H1 (cell line): Measurements from ENCODE around the gene FRMPD1. TPM values are rescaled to one million over a fixed set of nuclear protein-coding genes. Genes with fewer than 3 reads are reported as not detected.

Experiments used
- CTCF ChIA-PET: fragments of 300-600 bp; sonication (Branson Sonifier 250); formaldehyde crosslinking; loops from one replicate; lab custom pipeline; 2021; ENCODE audit not compliant: partially characterized antibody; lab: Charles Lee
- POLR2A ChIA-PET: fragments of 300-600 bp; sonication (Branson Sonifier 250); formaldehyde crosslinking; loops from one replicate; lab custom pipeline; 2021; ENCODE audit warnings: inconsistent platforms; ENCODE audit not compliant: partially characterized antibody; lab: Charles Lee
- DNase-seq, 2 experiments: peaks; one replicate each; pipeline versions ENCODE4 v3.0.0 to v3.0.0-alpha.2; 2010 to 2022; ENCODE audit warnings: low spot score in 2 of 2, low read depth in 1 of 2, mixed read lengths in 1 of 2
- FAIRE-seq: peaks from 2 replicates; lab custom pipeline; 2011; peaks lifted over from hg19 to GRCh38; lab: Jason Lieb, UNC
- H2AFZ ChIP-seq: 2 replicates; pipeline ENCODE4 v1.8.1; 2012; ENCODE audit warnings: low read length, inconsistent platforms
- H2AK5ac ChIP-seq: 2 replicates; pipeline ENCODE4 v1.6.1; 2013; ENCODE audit warnings: low read depth, low read length
- H2BK120ac ChIP-seq: replicated peaks from 2 replicates; pipeline ENCODE3; 2013; ENCODE audit warnings: low read depth, low read length, inconsistent platforms
- H2BK12ac ChIP-seq: 2 replicates; pipeline ENCODE4 v1.6.1; 2013; ENCODE audit warnings: low read depth, low read length
- H2BK15ac ChIP-seq: 2 replicates; pipeline ENCODE4 v1.6.1; 2013; ENCODE audit warnings: low read length
- H2BK20ac ChIP-seq: 2 replicates; pipeline ENCODE4 v1.6.1; 2013; ENCODE audit warnings: low read length
- H2BK5ac ChIP-seq: 2 replicates; pipeline ENCODE4 v1.6.1; 2013; ENCODE audit warnings: low read depth, low read length
- H3K14ac ChIP-seq: 2 replicates; pipeline ENCODE4 v1.6.1; 2013; ENCODE audit warnings: inconsistent platforms; ENCODE audit not compliant: insufficient read length
- H3K18ac ChIP-seq: 2 replicates; pipeline ENCODE4 v1.6.1; 2013; ENCODE audit warnings: low read length; ENCODE audit errors: extremely low read depth
- H3K23ac ChIP-seq: 2 replicates; pipeline ENCODE4 v1.6.1; 2013; ENCODE audit warnings: inconsistent platforms; ENCODE audit not compliant: insufficient read length
- H3K23me2 ChIP-seq: 2 replicates; pipeline ENCODE4 v1.6.1; 2013; ENCODE audit warnings: low read depth, low read length
- H3K27ac ChIP-seq: 2 replicates; pipeline ENCODE4 v1.6.1; 2011; ENCODE audit warnings: low read depth, low read length, inconsistent platforms
- H3K27me3 ChIP-seq, 4 experiments: replicated peaks in 1 of 4; 1 replicate in 1 of 4; 2 replicates in 3 of 4; pipeline versions ENCODE4 v1.6.1 to v1.8.1; 2011 to 2013; ENCODE audit warnings: low read length in 3 of 4, mild to moderate bottlenecking in 3 of 4, inconsistent platforms in 2 of 4, mixed read lengths in 2 of 4, moderate library complexity in 1 of 4; ENCODE audit not compliant: control insufficient read depth in 3 of 4, insufficient read depth in 3 of 4; ENCODE audit errors: extremely low read depth in 1 of 4
- H3K36me3 ChIP-seq, 4 experiments: 2 replicates each; pipeline versions ENCODE4 v1.6.1 to v1.8.1; 2011 to 2013; ENCODE audit warnings: mild to moderate bottlenecking in 4 of 4, low read length in 3 of 4, moderate library complexity in 2 of 4, control low read depth in 1 of 4, inconsistent platforms in 1 of 4; ENCODE audit not compliant: insufficient read depth in 4 of 4, control insufficient read depth in 2 of 4
- H3K4ac ChIP-seq: replicated peaks from 2 replicates; pipeline ENCODE3; 2013; ENCODE audit warnings: low read length, low read depth, mixed read lengths, inconsistent platforms; ENCODE audit not compliant: insufficient read length
- H3K4me1 ChIP-seq, 4 experiments: replicated peaks in 1 of 4; 1 replicate in 1 of 4; 2 replicates in 3 of 4; pipeline versions ENCODE4 v1.6.1 to v1.8.1; 2011 to 2013; ENCODE audit warnings: low read length in 3 of 4, inconsistent platforms in 2 of 4, mixed read lengths in 1 of 4; ENCODE audit not compliant: insufficient read depth in 4 of 4, control insufficient read depth in 3 of 4
- H3K4me2 ChIP-seq, 2 experiments: 2 replicates each; pipeline versions ENCODE4 v1.6.1 to v1.8.1; 2011 to 2013; ENCODE audit warnings: low read depth in 2 of 2, low read length in 2 of 2, control low read depth in 1 of 2, inconsistent platforms in 1 of 2, mild to moderate bottlenecking in 1 of 2; ENCODE audit not compliant: insufficient read depth in 1 of 2
- H3K4me3 ChIP-seq, 4 experiments: fragments of 200-600, 300-600 bp in 1 of 4; sonication (generic), shearing (Covaris generic), sonication (Bioruptor Twin) in 1 of 4; 2 replicates each; pipeline versions ENCODE4 v1.5.1 to v1.8.1; 2011 to 2016; ENCODE audit warnings: low read length in 4 of 4, low read depth in 3 of 4, control low read depth in 2 of 4, inconsistent platforms in 2 of 4, mild to moderate bottlenecking in 2 of 4, mixed read lengths in 1 of 4, moderate library complexity in 1 of 4; ENCODE audit not compliant: insufficient read depth in 2 of 4; ENCODE audit errors: extremely low read depth in 1 of 4
- H3K56ac ChIP-seq: replicated peaks from 2 replicates; pipeline ENCODE3; 2013; ENCODE audit warnings: low read depth, mild to moderate bottlenecking, mixed read lengths, low read length, inconsistent platforms; ENCODE audit not compliant: insufficient read length
- H3K79me1 ChIP-seq: 2 replicates; pipeline ENCODE4 v1.6.1; 2013; ENCODE audit warnings: low read depth, low read length, control low read depth
- H3K79me2 ChIP-seq, 2 experiments: 2 replicates each; pipeline versions ENCODE4 v1.6.1 to v1.8.1; 2012 to 2013; ENCODE audit warnings: low read length in 2 of 2, mild to moderate bottlenecking in 2 of 2, inconsistent platforms in 1 of 2; ENCODE audit not compliant: insufficient read depth in 2 of 2, control insufficient read depth in 1 of 2
- H3K9ac ChIP-seq, 4 experiments: replicated peaks in 1 of 4; 1 replicate in 1 of 4; 2 replicates in 3 of 4; pipeline versions ENCODE4 v1.6.1 to v1.8.1; 2011 to 2013; ENCODE audit warnings: low read depth in 3 of 4, low read length in 3 of 4, control low read depth in 2 of 4, mild to moderate bottlenecking in 2 of 4, moderate library complexity in 2 of 4, inconsistent platforms in 1 of 4; ENCODE audit errors: extremely low read depth in 1 of 4
- H3K9me3 ChIP-seq, 2 experiments: 2 replicates each; pipeline versions ENCODE4 v1.6.1 to v1.8.1; 2012 to 2013; ENCODE audit warnings: mild to moderate bottlenecking in 2 of 2, moderate library complexity in 2 of 2, control low read depth in 1 of 2, inconsistent platforms in 1 of 2, low read depth in 1 of 2, low read length in 1 of 2, mixed read lengths in 1 of 2; ENCODE audit not compliant: insufficient read depth in 2 of 2
- H4K20me1 ChIP-seq, 2 experiments: replicated peaks in 1 of 2; 2 replicates each; pipeline versions ENCODE3 to v1.8.1; 2011 to 2013; ENCODE audit warnings: inconsistent platforms in 2 of 2, low read length in 2 of 2, mild to moderate bottlenecking in 1 of 2; ENCODE audit not compliant: insufficient read depth in 2 of 2, control insufficient read depth in 1 of 2
- H4K5ac ChIP-seq: 2 replicates; pipeline ENCODE4 v1.6.1; 2013; ENCODE audit warnings: low read length, low read depth, mixed read lengths, inconsistent platforms; ENCODE audit not compliant: insufficient read length
- H4K8ac ChIP-seq: 2 replicates; pipeline ENCODE4 v1.8.0; 2013; ENCODE audit warnings: mild to moderate bottlenecking, moderate library complexity, low read length, inconsistent platforms; ENCODE audit not compliant: insufficient read depth; ENCODE audit errors: extremely low read depth
- H4K91ac ChIP-seq: replicated peaks from 2 replicates; pipeline ENCODE3; 2013; ENCODE audit warnings: low read length, mixed read lengths, inconsistent platforms; ENCODE audit not compliant: insufficient read length
- CEBPB ChIP-seq: IDR thresholded peaks from 2 replicates; pipeline ENCODE4 v1.6.1; 2012; ENCODE audit warnings: low read depth, low read length
- JUND ChIP-seq: IDR thresholded peaks from 2 replicates; pipeline ENCODE4 v1.6.1; 2011; ENCODE audit warnings: mild to moderate bottlenecking, improper control_type of control experiment, low read length
- SIRT6 ChIP-seq: IDR thresholded peaks from one replicate; pipeline ENCODE4 v1.7.1; 2012; ENCODE audit warnings: low read length, inconsistent platforms
- TAF1 ChIP-seq: IDR thresholded peaks from 2 replicates; pipeline ENCODE4 v1.6.1; 2011; ENCODE audit warnings: mild to moderate bottlenecking, low read depth, low read length
- WGBS, 2 experiments: shearing (Covaris generic) in 1 of 2; methylation state at CpG; one replicate each; pipeline versions ENCODE4 v1.1.6 to v1.1.7; 2013 to 2015; ENCODE audit warnings: low lambda C conversion rate in 2 of 2, mixed read lengths in 2 of 2, inconsistent platforms in 1 of 2, low coverage in 1 of 2, missing lambda C conversion rate in 1 of 2; ENCODE audit not compliant: insufficient replicate concordance in 2 of 2, insufficient coverage in 1 of 2, insufficient read length in 1 of 2; ENCODE audit errors: extremely low coverage in 1 of 2, missing lambda C conversion rate in 1 of 2; 5-methylcytosine and 5-hydroxymethylcytosine counted together
- polyA plus RNA-seq, 7 experiments: library from polyadenylated mRNA; depleted of rRNA in 3 of 7; stranded (reverse) in 5 of 7; unstranded in 2 of 7; fragments of >200 nt in 5 of 7; fragments of 200-250 nt in 2 of 7; gene quantifications; 1 replicate in 5 of 7; 2 replicates in 1 of 7; 4 replicates in 1 of 7; pipeline versions ENCODE4 v1.2.1 to v1.2.3, GENCODE V29; 2011 to 2013; ENCODE audit warnings: missing spikeins in 2 of 7, mixed read lengths in 2 of 7
- total RNA-seq: library from RNA; stranded (reverse); fragmentation: NEBNext Ultra II Directional; extraction: Animal tissue kit (Norgen Biotek cat#: 25700); gene quantifications from 2 replicates; pipeline ENCODE4 v1.2.1, GENCODE V29; 2021

FRMPD1 gene
- total and polyA plus RNA-seq, 2 of the 8 experiments (the other 6 are each of a cell fraction or from before 2014, with no cell fraction given) = 0.27 to 0.32 TPM

DNA sequence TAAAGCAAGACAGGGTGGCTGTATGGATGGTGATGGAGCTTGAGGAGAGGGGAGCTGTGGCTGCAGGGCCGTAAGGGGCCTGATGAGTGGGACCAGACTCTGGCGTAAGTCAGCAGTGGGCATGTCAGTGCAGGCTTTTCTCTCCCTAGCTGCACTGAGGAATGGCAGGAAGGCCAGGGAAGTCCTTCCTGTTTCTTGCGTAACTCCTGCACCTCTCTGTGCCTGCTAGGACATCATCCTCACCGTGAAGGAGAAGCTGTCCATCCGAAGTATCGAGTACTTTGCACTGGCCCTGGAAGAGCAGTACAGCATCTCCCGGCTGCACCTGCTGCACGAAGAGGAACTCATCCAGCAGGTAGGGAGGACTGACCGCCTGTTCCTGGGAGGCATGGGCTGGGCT, 78.7 kb downstream of the FRMPD1 start:
- Histone ChIP-seq H3K79me1 (no peaks in the 10 kb centered on the region), H4K91ac (no peak overlapping the region), H2AK5ac (0 out of 2 replicates have a peak overlapping the region, but pooled peaks have one; percentile 7), H3K14ac (no peak overlapping the region), H3K18ac (0 out of 2 replicates have a peak overlapping the region, but pooled peaks have one; percentile 0), H3K4ac (no peak overlapping the region), H2AFZ (no peak overlapping the region), H3K36me3 (no peaks in the 10 kb centered on the region), H3K27me3 (no peaks in the 10 kb centered on the region), H3K4me2 (no peak overlapping the region), H3K4me3 (no peak overlapping the region), H4K5ac (no peak overlapping the region), H2BK15ac (0 out of 2 replicates have a peak overlapping the region, but pooled peaks have one; percentile 2), H2BK120ac (no peak overlapping the region), H3K27ac (no peak overlapping the region), H3K23ac (no peak overlapping the region), H3K9me3 (no peaks in the 10 kb centered on the region), H2BK5ac (no peak overlapping the region), H3K23me2 (0 out of 2 replicates have a peak, but pooled peaks cover 1% of the 10 kb centered on the region), H4K8ac (no peak overlapping the region), H2BK20ac (peak overlapping the region; percentile 2; the same call in 1 of the 2 replicates), H3K56ac (no peak overlapping the region), H4K20me1 (no peaks in the 10 kb centered on the region), H3K79me2 (no peaks in the 10 kb centered on the region), H3K4me1 (peaks cover 0 to 14% (median 3%) of the 10 kb centered on the region in 4 experiments; a peak in 4 of 7 replicates), H2BK12ac (0 out of 2 replicates have a peak overlapping the region, but pooled peaks have one; percentile 29), H3K9ac (no peak overlapping the region)
- POLR2A ChIA-PET = interaction anchor here (0.8 to 1.1 kb wide), 2 partner anchors 13 to 245 kb away, joined by 3 read pairs; no protein-coding TSS in a partner anchor
- no peak for TF ChIP-seq TAF1
- TF ChIP-seq JUND = no peak
- no peak for TF ChIP-seq SIRT6
- 0 out of 2 replicates have a peak, but pooled peaks have one; percentile 36 for TF ChIP-seq CEBPB
- CTCF ChIA-PET = no interaction called here
- no peak for DNase-seq
- 93% methylated on average over 9 of the region's 9 CpGs; no CpG with 5 or more reads in 1 of the 2 experiments for WGBS, 2 experiments
- FAIRE-seq = no peak
